Hypothalamus (tissue), 51 donors: Measurements from ENCODE around the gene SEH1L.
"Not testable (repeated sequence)": the region's sequence is repeated elsewhere in the genome, so short reads cannot be mapped to it uniquely, and the experiment has no call there.

ENCODE experiments used
- DNase-seq, 51 donors: peaks; one replicate each; lab custom pipeline; 2025; lab: John Stamatoyannopoulos, UW

Gene SEH1L

GRCh38 chr18:12993439-12993838 lies 45.6 kb downstream of the SEH1L start:
- DNase-seq = no peak

- DNase-seq = no peak
Observed at GRCh38 chr18:12995424-12995823, 47.6 kb downstream of the SEH1L start.

GRCh38 chr18:12995952-12996477 lies 48.2 kb downstream of the SEH1L start:
- no peak for DNase-seq

DNA sequence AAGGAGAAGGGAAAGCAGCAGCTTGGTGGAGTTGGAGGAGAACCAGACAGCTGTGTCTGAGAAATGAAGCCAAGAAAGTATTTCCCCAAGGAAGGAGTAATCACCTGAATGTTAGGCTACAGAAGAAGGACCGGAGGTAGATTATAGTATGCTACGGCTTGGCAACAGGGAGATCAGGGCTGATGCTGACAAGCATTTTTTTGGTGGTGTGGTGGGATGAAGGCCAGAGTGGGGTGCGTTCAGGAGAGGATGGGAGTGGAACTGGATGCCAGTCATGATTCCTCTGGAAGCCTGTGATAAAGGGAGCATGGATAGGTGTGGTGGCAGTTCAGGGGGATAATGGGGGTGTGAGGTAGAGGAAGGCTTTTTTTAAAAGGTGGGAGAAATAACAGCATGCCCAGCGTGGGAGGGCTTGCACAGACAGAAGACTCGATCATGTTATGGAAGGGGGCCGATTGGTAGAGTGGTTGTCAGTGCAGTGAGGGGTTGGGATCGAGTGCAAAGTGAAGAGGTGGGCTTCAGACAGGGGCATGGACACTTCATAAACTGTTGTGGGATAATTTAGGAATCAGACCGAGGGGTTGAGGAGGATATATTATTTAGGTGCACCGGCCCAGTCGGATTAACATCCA lies 49.0 kb downstream of the SEH1L start:
- no peak for DNase-seq

DNA sequence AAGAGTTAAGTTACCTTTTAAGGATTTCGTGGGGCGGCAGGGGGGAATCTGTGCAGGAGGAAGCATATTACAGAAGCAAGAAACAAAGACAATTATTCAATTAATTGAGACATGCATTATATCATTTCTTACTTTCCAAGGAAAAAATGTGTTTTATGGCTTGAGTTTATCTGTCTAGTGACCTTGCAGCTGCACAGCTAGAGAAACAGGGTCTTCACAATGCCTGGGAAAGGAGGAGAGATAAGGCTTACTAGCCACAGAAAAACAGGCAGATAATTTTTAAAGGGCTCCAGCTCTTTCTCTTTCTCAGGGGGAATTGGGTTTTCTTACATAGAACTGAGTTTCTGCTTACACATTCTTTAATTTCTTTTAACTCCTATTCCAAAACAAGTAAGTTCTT lies 49.5 kb downstream of the SEH1L start:
- DNase-seq = not testable (repeated sequence)

- DNase-seq = no peak
Observed at GRCh38 chr18:12998332-12999060, 50.7 kb downstream of the SEH1L start.

DNA sequence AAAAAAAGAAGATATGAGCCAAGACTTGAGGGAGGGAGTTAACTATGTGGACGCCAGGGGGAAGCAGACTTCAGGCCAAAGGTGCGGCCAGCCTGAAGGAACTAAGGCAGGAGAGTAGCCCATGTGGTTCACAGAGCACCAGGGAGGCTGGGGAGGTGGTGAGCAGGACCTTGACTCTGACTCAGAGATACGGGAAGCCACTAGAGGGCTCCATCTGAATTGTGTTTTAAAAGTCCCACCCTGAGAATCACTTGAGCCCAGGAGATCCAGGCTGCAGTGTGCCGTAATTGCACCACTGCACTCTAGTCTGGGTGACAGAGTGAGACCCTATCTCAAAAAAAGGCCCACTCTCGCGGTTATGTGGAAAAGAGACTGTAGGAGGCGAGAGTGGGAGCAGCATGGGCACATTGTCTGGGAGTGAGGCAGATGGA lies 55.7 kb downstream of the SEH1L start:
- DNase-seq = peak in 1 of 51 donors; percentile 20

DNA sequence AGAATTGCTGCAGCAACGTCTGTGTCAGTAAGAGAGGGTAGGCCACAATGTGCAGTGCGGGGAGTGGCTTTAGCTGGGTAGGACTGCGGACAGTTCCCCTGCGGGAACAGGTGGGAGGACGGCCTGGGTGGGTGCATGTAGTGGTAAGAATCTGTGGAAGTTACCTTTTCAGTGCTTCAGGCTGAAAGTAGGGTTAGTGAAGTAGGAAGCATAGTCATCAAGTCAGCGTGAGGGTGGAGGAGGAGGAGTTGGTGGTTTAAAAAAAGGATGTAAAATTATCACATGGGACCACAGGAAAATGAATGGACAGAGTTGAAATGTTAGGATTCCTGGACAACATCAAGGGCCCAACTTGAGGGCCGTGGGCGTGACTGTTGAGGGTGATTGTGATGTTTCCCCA lies 56.6 kb downstream of the SEH1L start:
- no peak for DNase-seq

GRCh38 chr18:13005289-13005688 lies 57.5 kb downstream of the SEH1L start:
- DNase-seq = no peak

DNA sequence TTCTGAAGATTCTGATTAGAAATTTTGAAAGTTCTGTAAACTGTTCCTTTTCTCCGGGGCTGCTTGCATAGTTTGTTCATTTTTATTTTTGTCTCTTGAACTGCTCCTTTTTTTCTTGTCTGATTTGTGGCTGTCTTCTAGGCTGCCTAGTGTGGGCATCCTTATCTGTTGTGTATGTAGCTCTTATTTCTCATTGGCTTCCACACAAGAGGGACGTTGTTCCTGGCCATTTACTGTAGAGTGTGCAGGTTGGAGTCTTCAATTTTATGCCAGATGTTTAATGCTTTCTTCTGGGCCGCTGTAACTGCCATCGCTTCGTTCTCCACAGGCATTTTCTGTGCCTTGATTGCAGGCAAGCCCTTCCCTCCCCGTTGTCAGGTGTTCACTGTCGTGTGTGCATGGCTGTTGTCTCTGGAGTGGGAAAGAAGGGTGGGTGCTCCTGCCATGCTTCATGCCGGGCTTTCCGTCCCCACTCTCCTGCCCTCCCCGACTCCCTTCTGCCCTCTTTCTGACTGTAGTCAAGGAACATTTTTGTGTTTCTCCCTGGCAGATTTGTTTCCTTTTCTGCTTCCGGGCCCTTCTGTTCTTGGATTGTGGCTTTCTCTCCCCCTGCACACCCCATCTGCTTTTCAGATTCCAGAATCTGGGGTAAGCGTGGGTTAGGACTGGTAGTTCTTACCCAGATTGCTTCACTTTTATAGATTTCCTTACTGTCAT lies 58.9 kb downstream of the SEH1L start:
- no peak for DNase-seq

DNA sequence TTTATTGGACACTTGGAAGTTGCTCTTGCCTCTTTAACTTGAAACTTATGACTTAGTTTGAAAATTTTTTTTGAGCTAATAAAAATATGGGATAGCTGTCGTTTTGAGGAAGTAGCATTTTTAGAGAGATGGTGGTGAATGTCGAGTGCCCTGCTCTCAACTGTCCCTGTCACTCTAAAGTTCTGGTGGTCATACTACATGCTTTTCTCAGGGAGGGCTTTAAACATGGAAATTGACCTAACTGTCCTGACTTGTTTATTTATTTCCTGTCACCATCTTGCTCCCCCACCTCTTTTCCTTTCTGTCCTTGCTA lies 59.4 kb downstream of the SEH1L start:
- DNase-seq = no peak

- DNase-seq = no peak
Observed at GRCh38 chr18:13011719-13012118, 63.9 kb downstream of the SEH1L start.

DNA sequence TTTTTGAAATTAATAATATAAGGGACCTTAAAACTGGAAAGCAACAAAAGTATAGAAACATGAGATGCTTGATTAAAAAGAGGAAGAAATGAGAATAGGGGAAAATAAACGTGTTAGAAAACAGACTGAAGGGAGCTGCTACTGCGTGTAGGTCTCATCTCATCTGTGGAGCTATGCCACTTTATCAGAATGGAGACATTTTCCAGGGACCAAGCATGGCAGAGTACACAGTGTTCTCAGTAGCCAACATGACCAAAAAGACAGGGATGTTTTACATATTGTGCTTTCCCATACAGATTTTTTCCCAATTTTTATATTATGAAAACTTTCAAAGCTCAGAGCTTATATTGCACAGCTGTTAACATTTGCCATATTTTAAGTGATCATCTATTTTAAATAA lies 66.4 kb downstream of the SEH1L start:
- DNase-seq = no peak

GRCh38 chr18:13014818-13015217 lies 67.0 kb downstream of the SEH1L start:
- no peak for DNase-seq

DNA sequence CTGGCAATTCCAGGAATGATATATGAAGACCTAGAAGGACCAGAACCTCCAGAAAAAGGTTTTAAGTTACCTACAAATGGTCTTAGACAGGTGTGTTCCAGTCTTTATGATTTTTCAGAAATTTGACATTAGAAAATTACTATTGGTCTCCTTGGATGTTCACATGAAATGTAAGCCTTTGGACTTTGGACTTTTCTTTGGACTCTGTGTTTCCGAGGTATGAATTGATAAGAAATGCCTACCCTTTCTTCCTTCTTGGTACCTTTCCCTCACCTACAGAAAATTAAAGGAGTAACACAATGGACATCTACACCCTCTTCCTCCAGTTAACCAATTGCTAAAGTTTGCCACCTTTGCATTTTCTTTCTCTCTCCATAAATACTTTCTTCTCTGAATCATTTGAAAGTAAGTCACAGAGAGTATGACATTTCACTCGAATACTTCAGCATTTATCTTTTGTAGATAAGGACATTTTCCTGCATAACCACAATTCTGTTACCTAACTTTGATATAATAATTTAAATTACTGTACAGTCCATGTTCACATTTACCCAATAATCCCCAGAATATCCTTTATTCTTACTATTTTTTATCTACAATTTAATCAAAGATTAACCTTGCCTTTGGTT lies 69.5 kb downstream of the SEH1L start:
- no peak for DNase-seq

DNA sequence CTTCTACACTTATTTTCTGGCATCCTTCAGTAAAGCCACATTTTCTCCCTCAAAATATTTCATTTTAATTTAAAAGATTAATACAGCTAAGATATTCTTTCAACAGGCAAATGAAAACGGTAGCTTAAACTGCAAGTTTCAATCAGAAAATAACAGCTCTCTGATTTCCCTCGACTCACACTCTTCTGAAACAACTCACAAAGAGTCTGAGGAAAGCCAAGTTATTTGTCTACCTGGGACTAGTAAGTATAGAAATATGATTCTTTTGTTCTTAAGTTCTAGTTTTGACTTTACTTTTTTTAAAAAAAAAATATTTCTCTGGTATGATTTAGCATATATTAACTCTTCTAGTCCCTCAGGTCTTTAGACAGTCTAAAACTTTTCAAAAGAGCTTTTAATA lies 70.6 kb downstream of the SEH1L start:
- no peak for DNase-seq

DNA sequence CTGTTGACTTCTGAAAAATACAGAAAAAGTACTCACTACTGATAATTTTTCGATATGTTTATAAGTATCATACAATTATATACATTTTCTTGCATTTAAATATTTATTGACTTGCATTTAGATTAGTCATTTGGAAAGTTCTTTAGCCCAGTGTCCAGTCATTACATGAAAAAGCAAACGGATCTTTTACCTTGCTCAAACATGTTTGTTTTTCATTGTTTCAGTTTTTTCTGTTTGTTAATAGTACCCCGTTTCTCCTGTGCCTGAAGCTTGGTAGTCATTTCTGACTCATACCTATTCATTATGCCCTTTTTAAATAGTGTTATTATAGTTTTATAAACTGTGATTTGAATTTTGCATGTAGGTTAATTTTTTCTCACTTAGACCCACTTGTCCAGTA lies 71.5 kb downstream of the SEH1L start:
- DNase-seq = no peak

DNA sequence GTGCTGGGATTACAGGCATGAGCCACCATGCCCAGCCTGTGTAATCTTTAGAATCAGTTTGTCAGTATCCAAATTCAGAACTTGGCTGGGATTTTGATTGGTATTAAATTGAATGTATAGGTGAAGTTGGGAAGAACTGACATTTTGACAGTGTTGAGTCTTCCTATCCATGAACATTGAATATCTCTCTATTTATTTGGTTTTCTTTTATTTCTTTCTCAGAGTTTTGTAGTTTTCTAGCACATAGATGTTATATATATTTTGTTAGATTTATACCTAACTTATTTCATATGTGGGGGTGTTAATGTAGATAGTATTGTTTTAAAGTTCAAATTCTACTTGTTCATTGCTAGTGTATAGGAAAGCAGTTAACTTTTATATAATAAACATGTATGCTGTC lies 74.8 kb downstream of the SEH1L start:
- DNase-seq = no peak

DNA sequence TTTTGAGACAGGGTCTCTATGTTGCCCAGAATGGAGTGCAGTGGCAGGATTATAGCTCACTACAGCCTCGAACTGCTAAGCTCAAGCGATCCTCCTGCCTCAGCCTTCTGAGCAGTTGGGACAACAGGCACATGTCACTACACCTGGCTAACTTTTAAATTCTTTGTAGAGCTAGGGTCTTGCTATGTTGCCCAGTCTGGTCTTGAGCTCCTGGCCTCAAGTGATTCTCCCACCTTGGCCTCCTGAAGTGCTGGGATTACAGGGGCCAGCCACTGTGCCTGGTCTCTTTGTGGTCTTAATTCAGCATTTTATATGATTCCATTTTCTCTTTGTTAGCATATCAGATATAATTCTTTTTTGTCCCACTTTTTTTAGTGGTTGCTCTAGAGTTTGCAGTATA lies 77.4 kb downstream of the SEH1L start:
- no peak for DNase-seq

- DNase-seq = no peak
Observed at GRCh38 chr18:13026583-13027270, 78.9 kb downstream of the SEH1L start.

GRCh38 chr18:13028869-13029268 lies 81.1 kb downstream of the SEH1L start:
- no peak for DNase-seq
